Measurements from ENCODE around the gene GANC.

Gene GANC

DNA sequence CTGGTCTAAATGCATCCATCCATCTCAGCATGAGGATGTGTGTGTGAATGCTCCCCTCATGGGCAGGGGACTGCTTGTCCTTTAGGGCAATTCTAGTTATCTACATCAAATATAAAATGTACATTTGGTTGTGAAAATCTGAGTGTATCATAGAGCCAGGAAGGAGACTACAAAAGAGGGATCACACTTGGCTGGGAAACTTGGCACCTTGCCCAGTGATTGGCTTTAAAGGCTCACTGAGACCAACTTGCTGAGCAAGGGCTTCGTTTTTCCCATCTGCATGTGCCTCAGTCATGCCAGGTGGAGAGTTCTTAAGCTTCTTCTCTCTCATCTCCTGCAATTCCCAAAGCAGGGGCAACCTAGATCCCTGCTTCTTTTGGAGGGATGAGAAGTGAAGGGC, 91.5 kb downstream of the GANC start:
- no peak overlapping the region for H3K27ac ChIP-seq

DNA sequence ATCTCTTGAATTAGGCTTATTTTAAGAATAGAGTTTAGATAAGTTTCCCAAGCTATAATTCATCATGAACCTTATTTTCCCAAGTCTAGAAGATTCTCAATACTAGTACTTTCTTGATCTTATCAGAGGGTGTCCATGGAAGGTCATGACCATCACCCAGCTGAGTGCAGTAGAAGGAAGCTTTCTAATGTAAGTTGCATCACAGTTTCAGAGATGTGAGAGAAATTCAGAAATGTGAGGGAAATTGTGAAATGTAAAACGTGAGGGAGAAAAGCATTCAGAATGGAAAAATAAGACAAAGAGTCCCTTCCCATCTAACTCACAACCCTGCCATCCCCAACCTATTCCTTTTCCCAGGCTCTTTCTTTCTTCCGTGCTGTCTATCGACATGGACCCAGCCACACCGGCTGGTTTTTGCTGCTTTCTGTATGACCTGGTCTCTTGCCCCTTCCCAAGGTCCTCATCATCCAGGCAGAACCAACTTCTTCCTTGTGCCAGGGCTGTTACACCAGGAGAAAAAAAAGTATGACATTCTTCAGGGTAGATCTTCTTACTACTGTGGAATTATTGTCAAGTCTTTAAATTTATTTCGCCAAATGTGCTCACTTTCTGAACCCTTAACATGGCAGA, 93.0 kb downstream of the GANC start:
- no peak overlapping the region for H3K27ac ChIP-seq
- TF ChIP-seq, protein P1, sequence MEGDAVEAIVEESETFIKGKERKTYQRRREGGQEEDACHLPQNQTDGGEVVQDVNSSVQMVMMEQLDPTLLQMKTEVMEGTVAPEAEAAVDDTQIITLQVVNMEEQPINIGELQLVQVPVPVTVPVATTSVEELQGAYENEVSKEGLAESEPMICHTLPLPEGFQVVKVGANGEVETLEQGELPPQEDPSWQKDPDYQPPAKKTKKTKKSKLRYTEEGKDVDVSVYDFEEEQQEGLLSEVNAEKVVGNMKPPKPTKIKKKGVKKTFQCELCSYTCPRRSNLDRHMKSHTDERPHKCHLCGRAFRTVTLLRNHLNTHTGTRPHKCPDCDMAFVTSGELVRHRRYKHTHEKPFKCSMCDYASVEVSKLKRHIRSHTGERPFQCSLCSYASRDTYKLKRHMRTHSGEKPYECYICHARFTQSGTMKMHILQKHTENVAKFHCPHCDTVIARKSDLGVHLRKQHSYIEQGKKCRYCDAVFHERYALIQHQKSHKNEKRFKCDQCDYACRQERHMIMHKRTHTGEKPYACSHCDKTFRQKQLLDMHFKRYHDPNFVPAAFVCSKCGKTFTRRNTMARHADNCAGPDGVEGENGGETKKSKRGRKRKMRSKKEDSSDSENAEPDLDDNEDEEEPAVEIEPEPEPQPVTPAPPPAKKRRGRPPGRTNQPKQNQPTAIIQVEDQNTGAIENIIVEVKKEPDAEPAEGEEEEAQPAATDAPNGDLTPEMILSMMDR (conservative IDR thresholded peaks at IDR 0.05) = no peak
- TF ChIP-seq ZFX (IDR thresholded peaks at IDR 0.05) = no peak

More for the DNA sequence above, 91.5 kb downstream of the GANC start:
- TF ChIP-seq, protein P1 (conservative IDR thresholded peaks at IDR 0.05) = no peak
- TF ChIP-seq ZFX (IDR thresholded peaks at IDR 0.05) = no peak

DNA sequence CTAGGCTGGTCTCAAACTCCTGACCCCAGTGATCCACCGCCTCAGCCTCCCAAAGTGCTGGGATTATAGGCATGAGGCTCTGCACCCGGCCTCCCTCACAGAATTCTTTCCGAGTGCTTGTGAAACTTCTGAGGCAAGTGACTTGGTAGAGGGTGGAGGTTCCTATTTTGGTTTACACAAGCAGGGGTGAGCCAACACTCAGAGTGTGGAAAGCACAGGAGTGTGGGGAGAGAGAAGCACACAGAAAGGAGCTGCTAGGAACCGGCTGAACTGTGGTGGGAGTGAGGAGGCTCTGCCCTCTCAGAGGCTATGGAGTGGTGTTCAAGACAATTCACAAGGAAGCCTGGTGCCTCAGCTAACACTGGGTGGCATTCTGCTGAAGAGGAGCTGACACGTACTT, 94.0 kb downstream of the GANC start:
- no peak overlapping the region for H3K27ac ChIP-seq
- TF ChIP-seq, protein P1 (conservative IDR thresholded peaks at IDR 0.05) = no peak
- TF ChIP-seq ZFX (IDR thresholded peaks at IDR 0.05) = no peak

DNA sequence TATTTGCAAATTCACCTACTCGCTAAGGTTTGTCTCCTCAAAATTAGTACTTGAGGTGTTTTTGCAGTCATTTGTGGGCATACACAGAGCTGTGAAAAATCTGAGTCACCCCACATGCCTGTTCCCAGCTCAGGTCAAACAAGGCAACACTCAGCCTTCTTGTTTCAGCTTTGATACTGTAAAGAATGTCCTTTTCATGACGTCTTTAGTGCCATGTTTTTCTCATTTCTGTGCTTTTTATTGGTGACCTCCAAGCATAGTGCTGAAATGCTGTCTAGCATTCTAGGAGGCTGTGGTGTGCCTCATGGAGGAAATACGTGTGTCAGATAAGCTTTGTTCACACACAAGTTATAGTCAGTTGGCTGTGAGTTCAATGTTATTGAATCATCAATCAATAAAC, 95.1 kb downstream of the GANC start:
- TF ChIP-seq, protein P1 (conservative IDR thresholded peaks at IDR 0.05) = no peak
- no peak for TF ChIP-seq ZFX (IDR thresholded peaks at IDR 0.05)
- no peak overlapping the region for H3K27ac ChIP-seq

DNA sequence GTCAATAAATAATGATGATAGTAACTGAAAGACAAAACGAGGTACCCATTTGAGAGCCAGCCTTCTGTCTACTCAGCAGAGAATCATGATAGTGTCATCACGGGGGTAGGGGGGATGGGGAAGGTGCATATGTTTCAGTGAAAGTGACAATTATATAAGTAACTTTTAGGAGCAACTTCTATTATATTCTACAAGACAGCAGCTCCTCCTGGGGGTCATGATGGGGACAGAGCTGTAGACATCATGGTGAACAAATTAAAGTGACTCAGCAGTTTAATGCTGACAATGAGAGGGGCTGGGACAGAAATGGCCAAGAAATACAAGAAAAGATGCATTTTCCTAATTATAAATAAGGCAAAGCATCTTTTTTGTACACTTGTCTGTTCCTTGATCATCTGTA, 98.1 kb downstream of the GANC start:
- H3K27ac ChIP-seq = no peak overlapping the region
- TF ChIP-seq ZFX (IDR thresholded peaks at IDR 0.05) = no peak
- TF ChIP-seq, protein P1 (conservative IDR thresholded peaks at IDR 0.05) = peak; percentile 48

DNA sequence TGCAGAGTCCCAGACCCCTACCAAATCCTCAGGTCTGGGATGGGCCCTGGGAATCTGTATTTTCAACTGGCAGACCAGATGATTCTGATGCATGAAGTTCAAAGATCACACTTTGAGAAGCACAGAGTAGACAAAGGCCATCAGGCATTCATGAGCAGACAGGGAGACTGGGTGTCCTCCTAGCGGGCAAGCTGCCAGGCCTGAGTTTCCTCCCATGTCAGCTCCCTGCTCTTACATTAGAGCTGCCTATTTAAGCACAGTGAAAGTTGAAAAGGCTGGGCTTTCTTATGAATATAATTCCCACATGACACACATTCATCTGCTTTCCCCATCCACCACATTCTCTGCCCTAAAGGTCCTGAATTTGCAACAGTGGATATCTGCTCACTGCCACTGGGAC, 100.3 kb downstream of the GANC start:
- TF ChIP-seq ZFX (IDR thresholded peaks at IDR 0.05) = no peak
- TF ChIP-seq, protein P1 (conservative IDR thresholded peaks at IDR 0.05) = no peak
- no peak overlapping the region for H3K27ac ChIP-seq

DNA sequence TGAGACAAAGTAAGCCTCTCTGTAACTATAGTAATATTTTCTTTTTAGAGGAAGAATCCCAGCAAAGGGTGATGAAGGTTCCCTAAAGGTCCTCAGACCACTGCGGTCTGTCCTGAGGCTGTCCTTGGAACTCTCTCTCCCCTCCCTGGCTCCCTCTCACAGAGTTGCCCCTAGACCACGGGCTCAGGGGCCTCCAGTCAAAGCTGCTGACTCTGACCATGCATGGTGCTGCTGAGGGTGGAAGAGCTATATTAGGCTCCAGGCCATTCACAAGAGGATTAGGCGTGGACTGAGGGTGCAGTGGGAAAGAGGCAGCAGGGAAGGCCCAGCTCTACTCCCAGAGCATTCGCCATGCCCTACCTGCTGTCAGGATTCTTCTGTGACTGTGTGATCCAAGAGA, 100.9 kb downstream of the GANC start:
- no peak for TF ChIP-seq ZFX (IDR thresholded peaks at IDR 0.05)
- TF ChIP-seq, protein P1 (conservative IDR thresholded peaks at IDR 0.05) = no peak
- H3K27ac ChIP-seq = no peak overlapping the region
